Cerebellar cortex (tissue), 1 donor: ENCODE measurements around the gene SNX15.
"Not testable (repeated sequence)": the region's sequence is repeated elsewhere in the genome, so short reads cannot be mapped to it uniquely, and the experiment has no call there.

Source experiments
- DNase-seq: peaks from one replicate; pipeline ENCODE4 v3.0.0-alpha.2; 2015; ENCODE audit warnings: low spot score

The SNX15 gene

DNA sequence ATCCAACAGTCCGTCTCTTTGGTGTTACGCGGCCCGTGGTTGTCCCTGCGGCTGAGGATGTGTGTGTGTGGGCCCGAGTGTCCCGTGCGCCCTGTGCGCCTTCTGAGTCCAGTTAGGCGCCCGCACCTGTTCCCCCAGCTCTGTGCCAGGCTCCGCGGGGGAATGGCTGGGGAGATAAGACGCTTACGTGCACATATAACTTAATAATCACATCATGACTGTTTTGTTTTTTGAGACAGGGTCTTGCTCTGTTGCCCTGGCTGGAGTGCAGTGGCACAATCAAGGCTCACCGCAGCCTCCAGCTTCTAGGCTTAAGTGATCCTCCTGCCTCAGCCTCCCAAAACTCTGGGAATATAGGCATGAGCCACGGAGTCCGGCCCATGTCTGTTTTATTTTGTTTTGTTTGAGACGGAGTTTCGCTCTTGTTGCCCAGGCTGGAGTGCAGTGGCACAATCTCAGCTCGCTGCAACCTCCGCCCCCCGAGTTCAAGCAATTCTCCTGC lies 12.5 kb upstream of the SNX15 start:
- DNase-seq: no peak

- no peak for DNase-seq
Observed at GRCh38 chr11:65016705-65017104, 10.5 kb upstream of the SNX15 start.

- no peak for DNase-seq
Observed at GRCh38 chr11:65017937-65018336, 9.3 kb upstream of the SNX15 start.

DNA sequence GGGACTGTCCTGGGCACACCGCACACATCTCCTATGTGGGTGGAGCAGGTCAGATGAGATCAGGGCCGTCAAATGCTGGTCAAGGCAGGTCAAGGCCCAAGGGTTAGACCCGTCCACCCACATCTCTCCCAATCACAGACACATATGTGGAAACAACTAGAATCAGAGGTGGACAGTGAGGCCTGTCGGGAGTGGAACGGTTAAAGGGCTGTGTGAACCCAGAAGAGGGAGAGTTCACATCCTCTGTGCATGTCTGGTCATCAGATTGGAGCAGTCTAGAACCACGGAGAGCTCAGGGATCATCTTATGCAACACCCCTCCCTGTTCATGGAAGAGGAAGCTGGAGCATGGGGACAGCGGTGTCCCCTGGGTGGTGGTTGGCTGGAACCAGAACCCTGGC lies 7.4 kb upstream of the SNX15 start:
- no peak for DNase-seq

DNA sequence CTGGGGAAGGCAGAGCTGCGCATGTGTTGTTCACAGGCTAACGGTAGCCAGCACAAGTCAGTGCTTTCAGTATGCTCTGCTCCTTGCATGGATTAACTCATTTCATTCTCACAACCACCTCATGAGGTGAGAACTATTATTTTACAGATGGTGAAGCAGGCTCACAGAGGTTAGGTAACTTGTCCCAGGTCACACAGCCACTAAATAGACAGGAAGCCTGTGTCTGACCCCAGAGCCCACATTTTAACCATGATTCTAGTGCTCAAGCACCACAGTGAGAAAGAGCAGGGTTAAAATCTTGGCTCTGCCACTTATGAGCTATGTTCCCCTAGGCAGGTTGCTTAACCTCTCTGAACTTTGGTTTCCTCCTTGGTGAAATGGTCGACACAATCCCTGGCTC lies 6.2 kb upstream of the SNX15 start:
- DNase-seq: no peak

- DNase-seq: no peak
Observed at GRCh38 chr11:65021509-65021908, 5.7 kb upstream of the SNX15 start.

DNA sequence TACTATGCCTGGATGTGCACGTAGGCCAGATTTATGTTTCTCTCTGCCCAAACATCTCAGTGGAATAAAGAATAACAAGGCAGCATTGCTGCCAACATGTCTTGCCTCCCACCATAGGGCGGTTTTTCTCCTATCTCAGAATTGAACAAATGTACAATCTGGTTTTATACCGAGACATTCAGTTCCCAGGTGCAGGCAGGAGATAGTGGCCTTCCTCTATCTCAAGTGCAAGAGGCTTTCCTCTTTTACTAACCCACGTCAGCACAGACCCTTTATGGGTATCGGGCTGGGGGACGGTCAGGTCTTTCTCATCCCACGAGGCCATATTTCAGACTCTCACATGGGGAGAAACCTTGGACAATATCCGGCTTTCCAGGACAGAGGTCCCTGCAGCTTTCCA lies 3.7 kb upstream of the SNX15 start:
- not testable (repeated sequence) for DNase-seq

DNA sequence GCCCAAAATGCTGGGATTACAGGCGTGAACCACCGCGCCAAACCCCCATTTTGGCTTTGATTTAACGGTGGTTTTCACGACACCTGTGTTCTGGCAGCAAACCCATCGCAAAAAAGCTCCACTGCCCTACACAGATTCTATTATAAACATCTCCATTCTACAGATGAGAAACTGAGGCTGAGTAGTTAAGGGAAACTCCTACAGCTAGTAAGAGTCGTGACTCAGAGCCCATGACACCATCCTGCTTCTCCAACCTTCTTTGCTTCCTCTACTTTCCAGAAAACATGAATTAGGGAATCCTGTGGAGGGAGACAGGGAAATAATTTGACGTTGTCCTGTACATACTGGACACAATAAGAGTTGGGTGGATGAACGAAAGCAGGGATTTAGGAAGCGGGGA lies 429 bp upstream of the SNX15 start:
- DNase-seq: no peak

- DNase-seq: no peak
Observed at GRCh38 chr11:65032216-65032615, 5.0 kb downstream of the SNX15 start.

DNA sequence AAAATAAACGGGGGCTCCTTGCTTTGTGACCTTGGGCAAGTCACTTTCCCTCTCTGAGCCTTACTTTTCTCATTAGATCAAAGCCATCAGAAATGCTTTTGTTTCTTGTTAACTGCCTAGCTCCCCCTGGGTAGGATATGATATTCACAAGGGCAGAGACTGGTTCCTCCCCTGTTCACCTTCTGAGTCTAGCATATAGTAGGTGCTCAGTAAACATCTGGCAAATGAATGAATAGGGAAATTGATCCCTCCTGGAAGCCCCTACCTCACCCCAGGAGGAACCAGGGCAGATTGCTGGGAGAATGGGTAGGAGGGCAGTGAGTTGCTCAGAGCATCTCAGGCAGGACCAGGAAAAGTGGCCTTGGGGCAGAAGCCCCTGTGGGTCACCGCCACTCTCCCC lies 7.2 kb downstream of the SNX15 start:
- no peak for DNase-seq

DNA sequence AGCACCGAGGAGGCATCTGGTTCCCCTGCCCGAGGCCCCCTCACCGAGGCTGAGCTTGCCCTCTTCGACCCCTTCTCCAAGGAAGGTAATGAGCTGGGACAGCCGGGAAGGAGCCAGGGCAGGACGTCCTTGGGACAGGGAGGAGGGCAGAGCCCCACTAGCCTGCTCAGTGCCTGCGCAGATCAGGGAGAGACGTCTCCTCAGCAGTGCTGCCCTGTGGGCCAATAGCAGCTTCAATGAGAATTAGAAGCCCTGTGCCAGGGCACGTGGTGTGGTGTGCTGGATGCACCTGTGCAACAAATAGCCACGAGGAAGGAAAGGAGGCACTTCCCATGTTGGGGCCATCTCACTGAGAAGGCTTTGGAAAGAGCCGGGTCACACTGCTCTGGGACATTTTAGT lies 8.3 kb downstream of the SNX15 start:
- no peak for DNase-seq

DNA sequence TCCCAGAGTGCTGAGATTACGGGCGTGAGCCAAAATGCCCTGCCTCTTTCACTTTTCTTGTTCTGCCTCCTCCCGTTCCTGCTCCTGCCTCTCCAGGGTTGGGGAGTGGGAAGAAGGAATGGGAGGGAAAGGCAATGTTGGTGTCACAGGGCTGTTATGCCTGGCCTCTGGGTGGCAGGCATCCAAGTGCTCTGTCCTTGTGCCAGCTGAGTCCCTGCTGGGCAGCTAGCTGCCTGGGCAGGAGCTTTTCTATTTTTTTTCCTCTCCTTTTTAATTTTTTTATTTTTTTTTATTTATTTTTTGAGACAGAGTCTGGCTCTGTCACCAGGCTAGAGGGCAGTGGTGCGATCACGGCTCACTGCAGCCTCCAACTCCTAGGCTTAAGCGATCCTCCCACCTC lies 9.7 kb downstream of the SNX15 start:
- peak; percentile 63 for DNase-seq

- no peak for DNase-seq
Observed at GRCh38 chr11:65040520-65040846, 13.2 kb downstream of the SNX15 start.

DNA sequence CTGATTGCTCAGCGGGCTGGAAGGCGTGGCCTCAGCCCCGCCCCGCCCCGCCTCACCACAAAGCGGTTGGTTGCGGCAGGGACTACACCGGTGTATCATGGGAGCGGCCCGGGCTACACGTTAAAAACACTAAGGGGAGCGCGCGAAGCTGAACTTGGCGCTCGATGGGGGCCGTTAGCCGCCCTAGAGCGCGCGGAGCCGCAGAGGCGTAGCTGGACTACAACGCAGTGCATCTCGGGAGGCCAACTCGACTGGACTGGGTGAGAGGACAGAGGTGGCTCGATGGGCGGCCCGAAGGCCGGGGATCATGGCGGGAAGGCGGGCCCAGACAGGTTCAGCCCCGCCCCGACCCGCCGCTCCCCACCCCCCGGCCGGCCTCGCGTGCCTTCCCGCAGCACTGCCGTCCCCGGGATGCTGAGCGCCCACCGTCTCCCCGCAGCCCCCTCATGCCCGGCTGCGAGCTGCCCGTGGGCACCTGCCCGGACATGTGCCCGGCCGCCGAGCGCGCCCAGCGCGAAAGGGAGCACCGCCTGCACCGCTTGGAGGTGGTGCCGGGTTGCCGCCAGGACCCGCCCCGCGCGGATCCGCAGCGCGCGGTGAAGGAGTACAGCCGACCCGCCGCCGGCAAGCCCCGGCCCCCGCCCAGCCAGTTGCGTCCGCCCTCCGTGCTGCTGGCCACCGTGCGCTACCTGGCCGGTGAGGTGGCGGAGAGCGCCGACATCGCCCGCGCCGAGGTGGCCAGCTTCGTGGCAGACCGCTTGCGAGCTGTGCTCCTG lies 13.8 kb downstream of the SNX15 start, which contains the start of gene SAC3D1:
Gene SAC3D1, plus strand, starts transcription at position 364 of the 776 bp plus-strand sequence. Its CDS starts 83 bp downstream, at position 447.
- DNase-seq: peak; percentile 97

DNA sequence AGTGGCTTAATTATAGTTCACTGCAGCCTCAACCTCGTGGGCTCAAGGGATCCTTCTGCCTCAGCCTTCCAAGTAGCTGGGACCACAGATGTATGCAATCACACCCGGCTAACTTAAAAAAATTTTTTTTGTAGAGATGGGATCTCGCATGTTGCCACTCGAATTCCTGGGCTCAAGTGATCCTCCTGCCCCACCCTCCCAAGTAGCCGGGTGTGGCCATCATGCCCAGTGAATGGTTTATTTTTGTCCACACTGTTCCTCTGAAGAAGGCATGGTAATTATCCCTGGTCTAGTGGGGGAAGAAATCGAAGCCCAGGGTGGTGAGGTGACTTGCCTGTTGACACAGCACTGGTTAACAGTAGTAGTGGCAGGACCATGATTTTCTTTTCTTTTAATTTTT lies 15.7 kb downstream of the SNX15 start:
- no peak for DNase-seq

- peak; percentile 17 for DNase-seq
Observed at GRCh38 chr11:65043881-65044501, 16.8 kb downstream of the SNX15 start.

DNA sequence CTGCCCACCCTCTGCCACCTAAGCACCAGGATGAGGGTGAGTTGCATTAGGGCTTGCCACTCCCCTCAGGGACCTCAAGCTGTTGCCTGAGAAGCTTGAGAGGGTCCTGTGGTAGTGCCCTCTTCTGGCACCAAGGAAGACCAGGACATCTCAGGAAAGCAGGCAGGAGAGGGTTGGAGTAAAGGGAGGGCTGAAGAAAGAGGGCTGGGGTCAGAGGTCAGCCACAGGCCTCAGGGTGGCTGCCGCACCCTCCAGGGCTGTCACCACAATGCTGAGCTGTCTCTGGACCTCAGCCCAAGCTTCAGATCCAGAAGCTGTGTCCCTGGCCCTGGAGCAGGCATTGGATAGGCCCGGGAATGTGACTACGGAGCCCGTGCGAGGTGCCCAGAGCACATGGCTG lies 17.8 kb downstream of the SNX15 start:
- DNase-seq: no peak

GRCh38 chr11:65045728-65046127 lies 18.5 kb downstream of the SNX15 start:
- no peak for DNase-seq

DNA sequence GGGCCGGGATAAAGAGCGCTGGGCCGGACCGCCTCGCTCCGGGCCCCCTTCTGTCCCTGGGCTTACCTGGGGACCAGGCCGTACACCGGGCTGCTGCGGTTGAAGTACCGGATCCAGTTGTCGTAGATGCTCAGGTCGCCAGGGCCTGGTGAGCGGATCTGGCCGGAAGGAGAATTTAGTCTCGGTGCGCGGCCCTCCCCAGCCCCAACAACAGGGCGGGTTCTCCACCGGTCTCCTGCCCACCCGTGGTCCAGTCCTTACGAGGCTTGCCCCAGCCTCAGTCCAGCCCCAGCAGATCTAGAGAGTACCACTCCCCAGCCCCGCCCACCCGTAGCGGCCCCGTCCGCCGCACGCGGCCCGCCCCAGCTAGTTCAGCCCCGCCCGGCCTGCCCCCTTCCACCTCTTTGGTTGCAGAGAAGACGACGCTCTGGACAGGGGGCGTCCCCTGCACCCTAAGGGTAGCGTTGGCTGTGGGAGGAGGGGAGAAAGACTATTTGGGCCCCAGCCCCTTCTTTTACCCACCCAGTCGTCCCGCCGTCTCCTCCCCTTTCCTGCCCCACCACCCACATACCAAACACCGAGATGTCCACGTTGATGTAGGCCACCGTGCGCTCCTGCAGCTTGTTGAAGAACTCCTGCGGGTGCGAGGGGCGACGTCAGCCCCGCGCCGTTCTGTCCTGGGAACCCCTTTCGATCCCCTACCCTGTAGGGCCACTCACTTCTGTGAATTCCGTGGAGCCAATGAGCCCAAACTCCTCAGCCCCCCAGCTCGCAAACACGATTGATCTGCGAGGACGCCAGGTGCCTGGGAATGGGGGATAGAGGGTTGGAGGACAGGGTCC lies 20.6 kb downstream of the SNX15 start:
- DNase-seq: no peak

DNA sequence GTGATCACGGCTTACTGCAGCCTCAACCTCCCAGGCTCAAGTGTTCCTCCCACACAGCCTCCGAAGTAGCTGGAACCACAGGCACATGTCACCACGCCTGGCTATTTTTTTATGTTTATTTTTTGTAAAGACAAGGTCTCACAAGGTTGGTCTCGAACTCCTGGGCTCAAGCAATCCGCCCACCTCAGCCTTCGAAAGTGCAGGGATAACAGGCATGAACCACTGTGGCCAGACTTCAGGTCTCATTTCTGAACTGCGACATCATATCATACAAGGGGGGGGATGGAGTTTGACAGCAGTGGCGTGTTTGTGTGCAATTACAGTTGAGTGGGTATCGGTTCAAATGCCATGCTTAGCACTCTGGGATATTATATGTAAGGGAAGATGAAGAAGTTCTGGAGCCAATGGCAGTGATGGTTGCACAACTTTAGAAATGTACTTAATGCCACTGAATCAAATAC lies 24.2 kb downstream of the SNX15 start:
- DNase-seq: no peak

DNA sequence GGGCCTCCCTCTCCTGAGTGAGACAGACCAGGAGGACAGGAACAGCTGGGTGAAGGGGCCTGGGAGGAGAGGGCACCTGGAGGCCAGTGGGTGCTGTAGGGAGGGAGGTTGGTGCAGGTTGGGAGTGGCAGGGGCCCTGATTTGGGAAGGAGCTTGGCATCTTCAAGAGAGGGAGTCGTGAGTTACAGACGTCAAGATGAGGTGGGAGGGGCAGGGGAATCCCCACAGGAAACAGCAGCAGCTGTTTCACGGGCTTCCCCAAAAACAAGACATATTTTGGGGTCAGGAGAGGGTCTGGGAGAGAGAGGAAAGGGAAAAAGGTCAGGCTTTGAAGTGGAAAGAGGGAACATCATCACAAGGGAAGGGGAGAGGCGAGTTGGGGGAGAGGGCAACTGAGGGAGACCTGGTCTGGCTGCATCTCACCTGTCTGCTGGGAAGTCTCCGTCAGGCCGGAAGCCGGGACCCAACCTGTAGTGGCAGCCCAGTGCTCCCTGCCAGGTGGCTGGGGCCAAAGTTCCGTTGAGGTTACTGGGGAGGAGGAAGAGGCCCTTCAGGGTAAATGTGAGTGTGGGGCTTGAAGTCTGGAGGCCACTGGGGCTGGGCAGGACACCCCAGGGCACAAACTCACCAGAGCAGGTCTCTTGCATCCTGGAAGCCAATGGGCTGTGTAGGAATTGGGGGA lies 26.7 kb downstream of the SNX15 start:
- no peak for DNase-seq

DNA sequence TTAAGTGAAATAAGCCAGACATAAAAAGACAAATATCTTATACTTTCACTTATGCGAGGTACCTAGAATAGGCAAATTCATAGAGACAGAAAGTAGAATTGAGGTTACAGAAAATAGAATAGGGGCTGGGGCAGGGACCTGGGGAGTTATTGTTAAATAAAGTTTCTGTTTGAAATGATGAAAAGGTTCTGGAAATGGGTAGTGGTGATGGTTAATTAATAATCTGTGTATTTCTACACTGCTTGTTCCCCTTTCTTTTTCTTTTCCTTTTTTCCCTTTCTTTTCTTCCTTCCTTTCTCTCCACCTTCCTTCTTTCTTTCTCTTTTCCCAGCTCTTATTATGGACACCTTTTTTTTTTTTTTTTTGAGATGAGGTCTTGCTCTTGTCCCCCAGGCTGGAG lies 28.3 kb downstream of the SNX15 start:
- no peak for DNase-seq
